H1 (cell line): ENCODE measurements around the gene PHKG2. TPM values are rescaled to one million over a fixed set of nuclear protein-coding genes. Genes with fewer than 3 reads are reported as not detected.

ENCODE experiments used
- ATF2 ChIP-seq: IDR thresholded peaks from 2 replicates; pipeline ENCODE4 v1.6.1; 2012; ENCODE audit warnings: low read length, inconsistent platforms
- EP300 ChIP-seq, 2 experiments: IDR thresholded peaks; 1 replicate in 1 of 2; 2 replicates in 1 of 2; pipeline ENCODE4 v1.6.1; 2011 to 2012; ENCODE audit warnings: low read depth in 2 of 2, low read length in 2 of 2, mild to moderate bottlenecking in 2 of 2, borderline replicate concordance in 1 of 2, inconsistent platforms in 1 of 2, moderate library complexity in 1 of 2
- KDM1A ChIP-seq: fragments of 200-600, 300-600 bp; sonication (generic); IDR thresholded peaks from 2 replicates; pipeline ENCODE4 v1.7.1; 2016; ENCODE audit warnings: mild to moderate bottlenecking, low read length, borderline replicate concordance
- NANOG ChIP-seq: IDR thresholded peaks from 2 replicates; pipeline ENCODE4 v1.6.1; 2011; ENCODE audit warnings: low read length, low read depth, mild to moderate bottlenecking, inconsistent platforms; ENCODE audit not compliant: insufficient read depth, poor library complexity, severe bottlenecking
- SRF ChIP-seq: IDR thresholded peaks from 2 replicates; pipeline ENCODE4 v1.6.1; 2011; ENCODE audit warnings: mild to moderate bottlenecking, low read depth, low read length, moderate library complexity
- polyA plus RNA-seq, 7 experiments: library from polyadenylated mRNA; depleted of rRNA in 3 of 7; stranded (reverse) in 5 of 7; unstranded in 2 of 7; fragments of >200 nt in 5 of 7; fragments of 200-250 nt in 2 of 7; gene quantifications; 1 replicate in 5 of 7; 2 replicates in 1 of 7; 4 replicates in 1 of 7; pipeline versions ENCODE4 v1.2.1 to v1.2.3, GENCODE V29; 2011 to 2013; ENCODE audit warnings: missing spikeins in 2 of 7, mixed read lengths in 2 of 7
- total RNA-seq: library from RNA; stranded (reverse); fragmentation: NEBNext Ultra II Directional; extraction: Animal tissue kit (Norgen Biotek cat#: 25700); gene quantifications from 2 replicates; pipeline ENCODE4 v1.2.1, GENCODE V29; 2021

PHKG2 gene
- total and polyA plus RNA-seq, 2 of the 8 experiments (the other 6 are each of a cell fraction or from before 2014, with no cell fraction given), result 36.0 to 53.4 TPM

- TF ChIP-seq ATF2 (no peak), KDM1A (no peak), SRF (no peak), NANOG (no peak), EP300 (IDR thresholded peaks at IDR 0.05; ENCODE audit: borderline replicate concordance in 1 of 2, low read depth in 2 of 2, low read length in 2 of 2) (no peak)
These were observed 19.9 kb upstream of the PHKG2 start (continued) for GRCh38 chr16:30728321-30728720.
